Hepatocyte (in vitro differentiated cells): ENCODE results near the gene CRACR2A.

Experiments used
- CTCF ChIP-seq: fragments of 200-600 bp; sonication (generic); IDR thresholded peaks from 2 replicates; pipeline ENCODE4 v1.5.1; 2016; ENCODE audit warnings: antibody characterized with exemption, mild to moderate bottlenecking; ENCODE audit not compliant: poor library complexity
- EZH2 ChIP-seq: fragments of 200-600 bp; sonication (generic); IDR thresholded peaks from 2 replicates; pipeline ENCODE4 v1.6.1; 2016; ENCODE audit warnings: antibody characterized with exemption, mild to moderate bottlenecking, borderline replicate concordance
- EZH2phosphoT487 ChIP-seq: fragments of 200-600 bp; sonication (generic); IDR thresholded peaks from one replicate; pipeline ENCODE4 v1.6.1; 2018; ENCODE audit warnings: antibody characterized with exemption, mild to moderate bottlenecking, low read depth, moderate library complexity; ENCODE audit not compliant: unreplicated experiment, severe bottlenecking

GRCh38 chr12:3641428-3642018 is 111.4 kb downstream of the CRACR2A start:
- TF ChIP-seq CTCF (no peak), EZH2 (no peak), EZH2phosphoT487 (no peak)
